GM19324 (cell line): Measurements from ENCODE around the gene DPF3.

Source experiments
- ATAC-seq: cut with Tn5 transposase; IDR thresholded peaks from one replicate; pipeline ENCODE4 v1.9.1; 2021; ENCODE audit warnings: mild to moderate bottlenecking, moderate library complexity; ENCODE audit not compliant: unreplicated experiment, low FRiP score

Gene DPF3

DNA sequence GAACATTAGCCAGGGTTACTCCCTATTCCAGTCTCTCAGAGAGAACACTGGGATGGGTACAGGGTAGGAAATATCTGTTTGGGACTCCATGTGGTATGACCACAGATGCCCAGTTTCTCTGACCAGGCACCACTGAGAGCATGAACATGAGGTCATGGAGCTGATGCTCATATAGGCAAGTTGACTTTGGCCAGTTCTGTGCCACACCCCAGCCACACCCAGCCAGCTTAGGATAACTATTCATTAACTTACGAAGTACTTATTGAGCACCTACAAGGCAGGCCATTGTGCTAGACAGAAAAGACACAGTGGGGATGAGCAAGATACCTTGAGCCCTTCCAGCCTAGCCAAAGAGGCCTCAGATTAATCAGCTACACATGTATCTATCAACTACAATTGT lies 262.5 kb downstream of the DPF3 start:
- no peak for ATAC-seq

DNA sequence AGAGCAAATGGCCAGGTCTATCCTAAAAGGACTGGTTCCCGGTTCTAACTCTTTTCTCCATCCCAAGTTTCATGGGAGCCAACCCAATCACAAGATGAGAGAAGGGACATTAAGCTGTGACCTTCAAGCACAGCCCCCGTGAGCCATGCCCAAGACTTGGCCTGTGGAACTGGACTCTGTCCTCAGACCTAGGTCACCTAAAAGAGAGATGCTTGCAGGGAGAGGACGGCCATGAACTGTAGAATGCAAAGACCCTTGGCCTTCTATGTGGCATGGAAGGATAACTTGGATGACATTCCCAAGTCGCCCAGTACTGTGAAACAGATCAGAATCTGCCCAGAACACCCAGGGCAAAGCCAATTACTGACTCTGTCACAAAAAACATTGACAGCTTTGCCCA lies 263.5 kb downstream of the DPF3 start:
- no peak for ATAC-seq

DNA sequence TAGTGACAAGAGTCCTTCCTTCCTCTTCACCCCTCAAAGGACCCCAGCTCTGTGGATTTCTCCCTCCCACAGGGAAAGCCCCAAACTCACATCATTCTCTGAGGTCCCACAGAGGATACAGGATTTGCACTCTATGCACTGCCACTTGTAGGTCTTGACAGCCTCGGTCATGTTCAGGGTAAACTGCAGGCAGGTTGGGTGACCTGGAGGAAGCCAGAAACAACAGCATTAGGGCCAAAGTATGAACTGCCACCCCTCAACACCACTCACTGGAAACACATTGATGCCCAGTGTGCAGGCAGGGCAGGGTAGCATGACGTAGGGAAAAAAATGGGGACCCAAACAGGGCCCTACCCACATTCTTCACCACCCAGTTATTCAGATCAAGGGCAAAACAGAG lies 264.4 kb downstream of the DPF3 start:
- no peak for ATAC-seq

- ATAC-seq, result no peak
Observed at GRCh38 chr14:72625689-72626088, 268.2 kb downstream of the DPF3 start.

DNA sequence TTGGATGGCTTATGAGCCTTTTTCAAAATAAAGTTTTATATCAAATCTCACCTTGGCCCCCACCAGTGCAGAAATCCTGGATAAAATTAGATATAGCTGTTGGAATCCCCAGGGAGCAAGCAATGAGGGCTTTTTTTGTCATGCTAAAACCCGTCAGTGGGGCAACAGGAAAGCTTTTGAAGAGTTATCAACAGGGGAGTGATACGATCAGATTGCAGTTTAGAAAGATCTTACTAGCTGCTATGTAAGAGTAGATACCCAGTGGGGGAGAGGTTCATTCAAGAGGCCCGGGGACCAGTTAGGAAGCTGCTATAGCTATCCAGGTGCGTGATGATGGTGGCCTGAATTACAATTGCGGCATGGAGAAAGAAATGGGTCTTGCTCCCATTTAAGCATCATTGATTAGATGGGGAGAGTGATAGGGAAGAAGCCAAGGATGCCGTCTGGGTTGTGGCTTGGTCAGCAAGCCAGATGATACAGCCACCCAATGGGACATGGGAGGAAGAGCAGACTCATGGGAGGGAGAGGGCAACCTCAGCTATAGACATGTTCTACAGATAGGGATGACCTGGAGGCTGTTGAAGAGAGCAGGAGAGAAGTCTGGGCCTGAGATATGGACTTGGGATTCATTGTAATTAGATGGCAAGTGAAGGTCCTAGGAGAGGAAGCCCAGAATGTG lies 272.4 kb downstream of the DPF3 start:
- ATAC-seq, result no peak

DNA sequence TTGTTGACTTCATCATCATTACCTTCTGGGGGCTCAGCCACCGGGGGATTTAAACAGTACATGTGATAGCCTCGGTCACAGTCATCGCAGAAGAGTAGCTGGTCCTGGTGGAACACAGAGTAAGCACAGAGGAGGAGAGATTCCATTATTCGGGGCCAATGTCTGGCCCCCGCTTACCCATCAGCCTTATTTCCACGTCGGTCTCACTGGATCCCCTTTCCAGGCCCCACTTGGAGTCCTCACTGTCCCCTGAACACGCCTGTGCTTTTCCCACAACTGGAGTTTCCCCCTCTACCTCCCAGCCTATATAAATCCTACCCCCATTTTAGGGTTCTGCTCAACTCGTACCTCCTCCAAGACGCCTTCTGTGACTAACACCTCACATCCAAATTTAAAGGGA lies 274.0 kb downstream of the DPF3 start:
- no peak for ATAC-seq

DNA sequence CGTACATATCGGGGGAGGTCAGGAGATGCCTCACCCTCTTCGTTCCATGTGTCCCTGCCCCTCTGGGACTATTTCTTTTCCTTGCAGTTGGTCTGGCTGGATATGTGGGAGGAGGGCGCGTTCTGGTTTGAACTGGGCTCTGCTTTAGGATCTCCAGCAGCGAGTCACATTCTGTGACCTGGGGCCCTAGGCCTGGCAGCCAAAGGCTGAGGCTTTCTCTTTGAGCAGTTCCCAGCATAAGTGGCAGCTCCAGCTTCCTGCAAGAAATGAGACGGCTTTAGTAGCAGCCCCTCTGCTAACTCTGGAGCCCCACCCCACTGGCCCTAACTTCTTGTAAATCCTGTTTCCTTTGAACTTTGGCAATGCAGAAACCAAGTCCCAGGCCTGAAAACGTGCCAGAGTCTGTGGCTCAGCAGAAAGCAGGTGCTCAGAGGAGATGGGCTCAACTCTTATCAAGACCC lies 274.8 kb downstream of the DPF3 start:
- ATAC-seq, result no peak

- no peak for ATAC-seq
Observed at GRCh38 chr14:72618424-72618823, 275.5 kb downstream of the DPF3 start.

DNA sequence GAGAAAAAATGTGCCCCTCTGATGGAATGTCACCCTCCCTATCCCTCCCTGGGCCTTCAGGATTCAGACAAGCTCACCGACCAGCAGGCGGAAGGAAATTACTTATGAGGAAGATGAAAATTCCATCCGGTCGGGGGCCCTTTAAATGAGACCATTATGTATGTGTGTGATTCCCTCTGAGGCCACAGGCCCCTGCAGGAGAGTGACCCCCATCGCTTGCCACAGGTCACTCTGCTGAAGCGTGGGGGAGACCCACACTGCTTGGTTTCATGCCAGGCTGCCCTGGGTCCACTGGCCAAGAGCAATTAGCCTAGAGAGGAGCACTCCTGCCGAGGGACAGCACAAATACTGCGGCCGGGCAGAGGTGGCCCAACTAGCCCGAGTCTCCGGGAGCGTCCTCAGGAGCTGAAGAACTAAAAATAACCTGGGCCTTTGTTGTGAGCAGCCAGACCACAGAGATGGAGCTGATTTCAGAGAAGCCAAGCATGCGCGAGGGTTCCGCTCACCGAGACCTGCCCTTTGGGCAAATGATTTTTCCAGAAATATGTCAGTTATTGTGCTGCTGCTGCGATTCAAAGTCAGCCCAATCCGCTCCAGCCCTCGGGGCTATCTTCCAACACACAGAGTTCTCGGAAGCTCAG lies 276.4 kb downstream of the DPF3 start:
- ATAC-seq, result no peak

DNA sequence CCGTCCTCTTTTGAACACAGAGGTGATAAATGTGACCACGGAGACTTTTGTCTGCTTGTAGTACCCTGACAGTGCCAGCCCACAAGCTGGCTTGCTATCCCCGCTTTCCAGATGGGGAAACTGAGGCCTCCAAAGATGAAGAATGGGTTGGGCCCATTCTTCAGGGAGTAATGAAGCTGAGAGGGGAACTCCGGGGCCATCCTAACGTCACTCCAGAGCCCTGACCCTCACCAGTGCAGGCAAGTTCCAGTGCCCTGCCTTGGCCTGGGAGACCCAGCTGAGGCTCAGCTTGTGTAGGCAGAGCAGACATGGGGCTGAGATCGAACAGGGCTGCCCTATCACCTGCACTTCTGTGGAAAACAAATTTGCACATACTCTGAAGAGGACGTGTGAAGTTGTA lies 277.1 kb downstream of the DPF3 start:
- no peak for ATAC-seq

DNA sequence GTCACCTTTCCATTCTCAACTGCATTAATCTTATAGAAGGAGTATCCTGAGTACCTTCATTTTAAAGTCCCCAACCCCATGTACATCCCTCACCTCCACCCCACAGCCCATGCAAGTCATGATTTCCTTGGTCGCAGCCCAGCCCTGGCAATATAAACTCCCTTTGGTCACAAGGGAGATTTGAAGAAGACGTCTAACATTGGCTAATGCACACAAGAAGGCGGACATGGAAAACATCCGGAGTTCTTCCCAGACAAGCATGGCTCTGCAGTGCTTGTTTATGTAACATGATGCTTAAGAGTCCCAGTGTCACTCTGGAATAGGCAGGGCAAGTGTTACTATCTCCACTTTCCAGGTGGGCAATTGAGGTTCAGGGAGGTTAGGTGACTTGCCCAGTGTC lies 277.6 kb downstream of the DPF3 start:
- ATAC-seq, result no peak

GRCh38 chr14:72615451-72616121 lies 278.3 kb downstream of the DPF3 start:
- ATAC-seq, result no peak

- ATAC-seq, result no peak
Observed at GRCh38 chr14:72614891-72615415, 278.9 kb downstream of the DPF3 start.

GRCh38 chr14:72614365-72614764 lies 279.5 kb downstream of the DPF3 start:
- ATAC-seq, result no peak

- no peak for ATAC-seq
Observed at GRCh38 chr14:72613975-72614319, 280.0 kb downstream of the DPF3 start.

DNA sequence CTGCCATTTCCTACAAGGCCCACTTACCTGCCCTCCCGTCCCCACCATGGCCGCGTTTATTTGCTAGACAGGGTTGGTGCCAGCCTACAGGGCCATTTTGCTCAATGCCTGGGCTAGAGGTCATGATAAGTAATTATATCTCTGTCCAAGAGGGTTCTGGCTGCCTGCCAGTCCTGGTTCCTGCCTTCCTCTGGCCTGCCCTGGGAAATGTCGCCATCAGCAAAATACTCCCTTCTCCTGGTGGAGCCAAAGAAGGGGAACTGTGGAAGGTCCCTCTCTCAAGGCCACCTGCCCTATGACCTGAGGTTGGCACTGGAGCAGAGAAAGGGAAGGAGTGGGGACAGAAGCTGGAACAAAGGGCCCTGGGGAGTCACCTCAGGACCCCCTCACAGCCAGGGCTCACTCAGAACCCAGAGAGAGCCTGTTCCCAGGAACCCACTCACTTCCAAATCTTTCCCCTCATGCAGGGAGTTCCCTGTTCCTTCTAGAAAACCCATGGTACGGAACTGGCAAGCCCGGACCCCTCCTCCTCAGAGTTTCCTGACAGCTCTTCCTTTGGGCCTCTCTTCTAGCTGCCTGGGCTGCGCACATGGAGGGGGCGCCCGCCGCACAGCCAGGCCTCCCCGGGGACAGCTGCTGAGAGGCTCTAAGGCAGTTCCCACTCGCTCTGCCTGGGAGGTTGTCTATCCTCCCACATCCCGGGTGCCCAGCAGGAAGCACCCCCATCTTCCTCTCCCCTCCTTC lies 280.5 kb downstream of the DPF3 start:
- ATAC-seq, result no peak

GRCh38 chr14:72612041-72612440 lies 281.9 kb downstream of the DPF3 start:
- ATAC-seq, result no peak

- no peak for ATAC-seq
Observed at GRCh38 chr14:72611506-72611905, 282.4 kb downstream of the DPF3 start.

DNA sequence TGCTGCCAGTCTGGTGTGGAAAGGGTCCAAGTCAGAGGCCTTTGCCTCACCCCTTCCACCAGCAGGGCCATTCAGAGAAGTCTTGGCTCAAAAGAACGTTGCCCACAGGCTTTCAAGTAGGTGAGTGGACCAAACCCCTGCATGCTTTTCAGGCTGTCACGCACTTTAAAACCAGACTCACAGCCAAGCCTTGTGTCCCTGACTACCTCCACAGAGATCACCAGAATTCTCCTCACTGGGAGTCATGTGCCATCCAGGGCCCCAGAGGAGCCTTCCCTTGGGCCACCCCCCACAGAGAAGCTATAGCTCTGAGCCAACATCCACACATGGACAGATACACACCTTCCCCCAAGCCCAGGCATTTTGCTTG lies 283.1 kb downstream of the DPF3 start:
- no peak for ATAC-seq

DNA sequence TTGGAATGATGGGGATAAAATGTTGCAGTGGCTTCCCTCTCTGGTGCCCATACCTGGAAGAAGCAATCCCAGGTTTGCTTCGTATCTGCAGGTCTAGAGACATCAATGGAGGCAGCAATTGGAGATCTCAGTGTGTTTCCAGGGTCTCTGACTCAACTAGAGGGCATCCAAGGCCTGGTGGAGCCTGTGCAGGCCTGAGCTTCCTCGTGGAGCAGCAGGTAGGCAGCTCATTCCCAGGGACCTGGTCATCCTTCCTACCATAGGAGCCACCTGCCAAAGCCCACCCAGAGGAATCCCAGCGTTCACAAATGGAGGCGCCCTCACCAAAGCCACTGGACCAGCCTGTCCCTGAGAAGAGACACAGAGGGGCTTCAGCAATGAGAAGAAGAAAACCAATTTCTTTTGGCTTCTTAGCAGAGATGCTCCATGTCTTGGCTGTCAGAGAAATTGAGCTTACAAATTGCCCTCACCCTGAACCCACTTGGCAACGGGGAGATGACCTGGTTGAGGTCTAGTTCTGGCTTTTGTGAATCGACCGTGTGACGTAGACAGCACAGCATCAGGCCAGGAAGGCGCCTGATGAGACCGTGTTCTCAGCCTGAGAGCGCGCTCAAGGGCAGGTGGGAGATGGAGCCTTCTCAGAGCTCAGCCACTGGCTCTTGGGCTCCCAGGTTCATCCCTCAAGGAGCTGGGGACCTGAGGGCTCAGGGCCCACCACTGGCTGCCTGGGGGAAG lies 283.6 kb downstream of the DPF3 start:
- ATAC-seq, result no peak
